WTC11 (cell line): Measurements from ENCODE around the gene ZNF302. TPM values are rescaled to one million over a fixed set of nuclear protein-coding genes. Genes with fewer than 3 reads are reported as not detected.

Source experiments
- ATAC-seq: fragments of 200-7000 bp; cut with Tn5 transposase; 2 replicates; pipeline ENCODE4 v1.10.0; 2021; ENCODE audit warnings: mild to moderate bottlenecking, moderate library complexity
- CTCF ChIA-PET: fragments of 300-600 bp; sonication (Branson Sonifier 250); formaldehyde crosslinking; loops from one replicate; lab custom pipeline; 2021; ENCODE audit warnings: antibody characterized with exemption; lab: Charles Lee
- POLR2A ChIA-PET: fragments of 350-600 bp; sonication (Branson Sonifier 250); formaldehyde crosslinking; loops from one replicate; lab custom pipeline; 2021; ENCODE audit warnings: antibody characterized with exemption; lab: Charles Lee
- DNase-seq: peaks from one replicate; pipeline ENCODE4 v3.0.0; 2021; ENCODE audit warnings: low spot score
- H3K27ac Mint-ChIP-seq: 2 replicates; pipeline ENCODE4 v1.8.0; 2021; ENCODE audit warnings: mixed read lengths
- H3K27me3 Mint-ChIP-seq: 2 replicates; pipeline ENCODE4 v1.8.0; 2021; ENCODE audit warnings: low read depth, mild to moderate bottlenecking, moderate library complexity, mixed read lengths
- H3K36me3 Mint-ChIP-seq: 2 replicates; pipeline ENCODE4 v1.8.0; 2021; ENCODE audit warnings: mixed read lengths
- H3K4me1 Mint-ChIP-seq: 2 replicates; pipeline ENCODE4 v1.8.0; 2022; ENCODE audit warnings: mixed read lengths
- H3K4me3 Mint-ChIP-seq: 2 replicates; pipeline ENCODE4 v1.8.0; 2021; ENCODE audit warnings: mild to moderate bottlenecking, moderate library complexity, mixed read lengths
- H3K9me3 Mint-ChIP-seq: 2 replicates; pipeline ENCODE4 v1.8.0; 2021; ENCODE audit warnings: mixed read lengths
- CREB1 ChIP-seq: sonication (generic); formaldehyde crosslinking; IDR thresholded peaks from 2 replicates; pipeline ENCODE4 v1.8.0; 2023; ENCODE audit warnings: mild to moderate bottlenecking, missing genetic modification reagents
- EMX1 ChIP-seq: fragments of 250-450 bp; sonication (Bioruptor Pico); IDR thresholded peaks from 2 replicates; pipeline ENCODE4 v1.8.0; 2021; ENCODE audit warnings: mild to moderate bottlenecking
- ESRRA ChIP-seq: sonication (generic); formaldehyde crosslinking; IDR thresholded peaks from 2 replicates; pipeline ENCODE4 v1.8.1; 2022; ENCODE audit warnings: mild to moderate bottlenecking, missing genetic modification reagents, borderline replicate concordance
- GABPB1 ChIP-seq: sonication (generic); formaldehyde crosslinking; IDR thresholded peaks from 2 replicates; pipeline ENCODE4 v1.8.1; 2023; ENCODE audit warnings: mild to moderate bottlenecking, missing genetic modification reagents
- GRHL2 ChIP-seq: fragments of 250-450 bp; sonication (Bioruptor Pico); IDR thresholded peaks from 2 replicates; pipeline ENCODE4 v1.8.0; 2022; ENCODE audit warnings: mild to moderate bottlenecking, moderate library complexity; ENCODE audit not compliant: insufficient replicate concordance, severe bottlenecking
- GTF2I ChIP-seq: fragments of 250-450 bp; sonication (Bioruptor Pico); conservative IDR thresholded peaks from 2 replicates; pipeline ENCODE4 v1.4.0; 2021; ENCODE audit warnings: mild to moderate bottlenecking
- KAT7 ChIP-seq: sonication (generic); formaldehyde crosslinking; IDR thresholded peaks from 2 replicates; pipeline ENCODE4 v1.8.1; 2023; ENCODE audit warnings: missing genetic modification reagents, mild to moderate bottlenecking, borderline replicate concordance
- NFYB ChIP-seq: sonication (generic); formaldehyde crosslinking; conservative IDR thresholded peaks from 2 replicates; pipeline ENCODE4 v1.8.0; 2022; ENCODE audit warnings: low read depth, missing genetic modification reagents
- NR2C2 ChIP-seq: sonication (generic); formaldehyde crosslinking; IDR thresholded peaks from 2 replicates; pipeline ENCODE4 v1.8.0; 2022; ENCODE audit warnings: mild to moderate bottlenecking, missing genetic modification reagents
- NR3C1 ChIP-seq: sonication (generic); formaldehyde crosslinking; conservative IDR thresholded peaks from 2 replicates; pipeline ENCODE4 v1.8.1; 2023; ENCODE audit warnings: low read depth, mild to moderate bottlenecking, missing genetic modification reagents
- OVOL2 ChIP-seq: fragments of 250-450 bp; sonication (Bioruptor Pico); IDR thresholded peaks from 2 replicates; pipeline ENCODE4 v1.9.0; 2021; ENCODE audit warnings: mild to moderate bottlenecking, borderline replicate concordance
- PRRX2 ChIP-seq: fragments of 250-450 bp; sonication (Bioruptor Pico); IDR thresholded peaks from 2 replicates; pipeline ENCODE4 v1.8.0; 2021; ENCODE audit warnings: mild to moderate bottlenecking
- SOX15 ChIP-seq: fragments of 250-450 bp; sonication (Bioruptor Pico); IDR thresholded peaks from 2 replicates; pipeline ENCODE4 v1.9.0; 2021; ENCODE audit warnings: mild to moderate bottlenecking
- TEAD1 ChIP-seq: sonication (generic); formaldehyde crosslinking; IDR thresholded peaks from 2 replicates; pipeline ENCODE4 v1.8.0; 2022; ENCODE audit warnings: mild to moderate bottlenecking, missing genetic modification reagents
- ZNF121 ChIP-seq: sonication (generic); formaldehyde crosslinking; IDR thresholded peaks from 2 replicates; pipeline ENCODE4 v1.8.0; 2023; ENCODE audit warnings: missing genetic modification reagents
- ZNF317 ChIP-seq: sonication (generic); formaldehyde crosslinking; IDR thresholded peaks from 2 replicates; pipeline ENCODE4 v1.8.1; 2023; ENCODE audit warnings: low read depth, mild to moderate bottlenecking, moderate library complexity, missing genetic modification reagents, borderline replicate concordance
- total RNA-seq: library from RNA; stranded (reverse); gene quantifications from 3 replicates; pipeline ENCODE4 v1.2.3, GENCODE V29; 2021
- TF ChIP-seq, protein P1 (sequence below): sonication (generic); formaldehyde crosslinking; IDR thresholded peaks from 2 replicates; pipeline ENCODE4 v1.8.0; 2022; ENCODE audit warnings: mild to moderate bottlenecking, missing genetic modification reagents
- TF ChIP-seq, protein P2 (sequence below): sonication (generic); formaldehyde crosslinking; conservative IDR thresholded peaks from 2 replicates; pipeline ENCODE4 v1.8.1; 2023; ENCODE audit warnings: mild to moderate bottlenecking, low read depth, missing genetic modification reagents, moderate library complexity
- TF ChIP-seq, protein P3 (sequence below): sonication (generic); formaldehyde crosslinking; conservative IDR thresholded peaks from 2 replicates; pipeline ENCODE4 v1.8.1; 2022; ENCODE audit warnings: mild to moderate bottlenecking, missing genetic modification reagents
- TF ChIP-seq, protein P4 (sequence below): sonication (generic); formaldehyde crosslinking; IDR thresholded peaks from 2 replicates; pipeline ENCODE4 v1.8.0; 2022; ENCODE audit warnings: mild to moderate bottlenecking, missing genetic modification reagents
- TF ChIP-seq, protein P5 (sequence below): fragments of 250-450 bp; sonication (Bioruptor Pico); IDR thresholded peaks from 2 replicates; pipeline ENCODE4 v2.1.2; 2022; ENCODE audit warnings: mild to moderate bottlenecking, moderate library complexity
- TF ChIP-seq, protein P6 (sequence below): fragments of 250-450 bp; sonication (Bioruptor Pico); IDR thresholded peaks from 2 replicates; pipeline ENCODE4 v1.9.0; 2021; ENCODE audit warnings: mild to moderate bottlenecking
- TF ChIP-seq, protein P7 (sequence below): sonication (generic); formaldehyde crosslinking; IDR thresholded peaks from 2 replicates; pipeline ENCODE4 v1.8.1; 2022; ENCODE audit warnings: low read depth, mild to moderate bottlenecking, moderate library complexity, missing genetic modification reagents, borderline replicate concordance
- TF ChIP-seq, protein P8 (sequence below): fragments of 250-450 bp; sonication (Bioruptor Pico); conservative IDR thresholded peaks from 2 replicates; pipeline ENCODE4 v1.9.0; 2021; ENCODE audit warnings: mild to moderate bottlenecking

ZNF302 gene
- total RNA-seq, 1 experiment from 2014 or later, result 23.5 TPM

DNA sequence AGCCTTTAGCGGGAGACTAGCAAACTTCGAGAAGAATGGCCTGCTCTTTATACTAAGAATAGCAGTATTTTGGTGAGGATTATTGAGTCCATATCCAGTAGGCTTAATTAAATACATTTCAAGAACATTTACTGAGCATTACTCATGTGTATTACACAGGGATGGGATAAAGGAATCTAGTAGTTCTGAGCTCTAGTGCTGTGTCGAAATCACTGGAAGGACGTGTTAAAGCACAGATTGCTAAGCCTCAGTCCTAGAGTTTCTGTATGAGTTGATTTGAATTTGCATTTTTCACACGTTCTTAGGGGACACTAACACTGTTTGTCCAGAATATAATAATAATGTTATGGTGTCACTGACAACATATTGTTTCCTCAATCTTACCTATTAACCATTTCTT, 9.0 kb downstream of the ZNF302 start (continued):
- TF ChIP-seq, protein P1, sequence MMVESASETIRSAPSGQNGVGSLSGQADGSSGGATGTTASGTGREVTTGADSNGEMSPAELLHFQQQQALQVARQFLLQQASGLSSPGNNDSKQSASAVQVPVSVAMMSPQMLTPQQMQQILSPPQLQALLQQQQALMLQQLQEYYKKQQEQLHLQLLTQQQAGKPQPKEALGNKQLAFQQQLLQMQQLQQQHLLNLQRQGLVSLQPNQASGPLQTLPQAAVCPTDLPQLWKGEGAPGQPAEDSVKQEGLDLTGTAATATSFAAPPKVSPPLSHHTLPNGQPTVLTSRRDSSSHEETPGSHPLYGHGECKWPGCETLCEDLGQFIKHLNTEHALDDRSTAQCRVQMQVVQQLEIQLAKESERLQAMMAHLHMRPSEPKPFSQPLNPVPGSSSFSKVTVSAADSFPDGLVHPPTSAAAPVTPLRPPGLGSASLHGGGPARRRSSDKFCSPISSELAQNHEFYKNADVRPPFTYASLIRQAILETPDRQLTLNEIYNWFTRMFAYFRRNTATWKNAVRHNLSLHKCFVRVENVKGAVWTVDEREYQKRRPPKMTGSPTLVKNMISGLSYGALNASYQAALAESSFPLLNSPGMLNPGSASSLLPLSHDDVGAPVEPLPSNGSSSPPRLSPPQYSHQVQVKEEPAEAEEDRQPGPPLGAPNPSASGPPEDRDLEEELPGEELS (CRISPR knock-in tag), result no peak
- TF ChIP-seq, protein P2, sequence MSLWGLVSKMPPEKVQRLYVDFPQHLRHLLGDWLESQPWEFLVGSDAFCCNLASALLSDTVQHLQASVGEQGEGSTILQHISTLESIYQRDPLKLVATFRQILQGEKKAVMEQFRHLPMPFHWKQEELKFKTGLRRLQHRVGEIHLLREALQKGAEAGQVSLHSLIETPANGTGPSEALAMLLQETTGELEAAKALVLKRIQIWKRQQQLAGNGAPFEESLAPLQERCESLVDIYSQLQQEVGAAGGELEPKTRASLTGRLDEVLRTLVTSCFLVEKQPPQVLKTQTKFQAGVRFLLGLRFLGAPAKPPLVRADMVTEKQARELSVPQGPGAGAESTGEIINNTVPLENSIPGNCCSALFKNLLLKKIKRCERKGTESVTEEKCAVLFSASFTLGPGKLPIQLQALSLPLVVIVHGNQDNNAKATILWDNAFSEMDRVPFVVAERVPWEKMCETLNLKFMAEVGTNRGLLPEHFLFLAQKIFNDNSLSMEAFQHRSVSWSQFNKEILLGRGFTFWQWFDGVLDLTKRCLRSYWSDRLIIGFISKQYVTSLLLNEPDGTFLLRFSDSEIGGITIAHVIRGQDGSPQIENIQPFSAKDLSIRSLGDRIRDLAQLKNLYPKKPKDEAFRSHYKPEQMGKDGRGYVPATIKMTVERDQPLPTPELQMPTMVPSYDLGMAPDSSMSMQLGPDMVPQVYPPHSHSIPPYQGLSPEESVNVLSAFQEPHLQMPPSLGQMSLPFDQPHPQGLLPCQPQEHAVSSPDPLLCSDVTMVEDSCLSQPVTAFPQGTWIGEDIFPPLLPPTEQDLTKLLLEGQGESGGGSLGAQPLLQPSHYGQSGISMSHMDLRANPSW, result no peak
- TF ChIP-seq GRHL2 (no peak), NFYB (CRISPR knock-in tag) (no peak), SOX15 (CRISPR knock-in tag) (no peak), ESRRA (no peak), CREB1 (CRISPR knock-in tag) (no peak), ZNF121 (no peak), PRRX2 (CRISPR knock-in tag) (no peak), NR3C1 (CRISPR knock-in tag) (no peak)
- TF ChIP-seq, protein P3, sequence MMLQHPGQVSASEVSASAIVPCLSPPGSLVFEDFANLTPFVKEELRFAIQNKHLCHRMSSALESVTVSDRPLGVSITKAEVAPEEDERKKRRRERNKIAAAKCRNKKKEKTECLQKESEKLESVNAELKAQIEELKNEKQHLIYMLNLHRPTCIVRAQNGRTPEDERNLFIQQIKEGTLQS (CRISPR knock-in tag), result no peak

DNA sequence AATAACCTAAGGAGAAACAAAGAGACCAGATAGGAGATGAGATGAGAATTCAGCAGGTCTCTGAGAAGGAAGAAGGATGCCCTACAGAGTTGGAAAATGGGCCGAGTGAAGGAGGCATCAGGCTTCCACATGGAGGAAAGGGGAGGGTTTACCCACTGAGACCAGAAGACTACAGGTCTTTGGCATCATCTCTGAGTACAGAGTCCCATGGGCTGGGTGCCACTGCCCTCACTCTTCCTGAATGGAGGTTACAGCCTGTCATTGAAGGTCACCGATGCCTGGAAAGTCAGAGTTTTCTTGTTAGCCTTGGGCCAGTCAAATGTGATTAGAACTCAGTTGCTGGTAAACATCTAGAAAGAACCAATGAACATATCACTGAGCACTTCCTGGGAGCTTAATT, 9.9 kb downstream of the ZNF302 start:
- ChIA-PET POLR2A (no interaction called here), CTCF (no interaction called here)
- DNase-seq (no peak), ATAC-seq (no peak)
- Mint-ChIP-seq H3K4me1 (0 out of 2 replicates have a peak, but pooled peaks cover under 1% of the 10 kb centered on the region), H3K9me3 (peaks cover 35% of the 10 kb centered on the region), H3K4me3 (no peak overlapping the region), H3K27ac (no peak overlapping the region), H3K27me3 (peaks cover 7% of the 10 kb centered on the region), H3K36me3 (peaks cover 38% of the 10 kb centered on the region)
- TF ChIP-seq GRHL2 (no peak), EMX1 (CRISPR knock-in tag) (no peak), NFYB (CRISPR knock-in tag) (no peak), NR2C2 (no peak), TEAD1 (CRISPR knock-in tag) (no peak), KAT7 (no peak), GTF2I (CRISPR knock-in tag) (no peak), OVOL2 (CRISPR knock-in tag) (no peak), ZNF317 (no peak), GABPB1 (CRISPR knock-in tag) (no peak)
- TF ChIP-seq, protein P4, sequence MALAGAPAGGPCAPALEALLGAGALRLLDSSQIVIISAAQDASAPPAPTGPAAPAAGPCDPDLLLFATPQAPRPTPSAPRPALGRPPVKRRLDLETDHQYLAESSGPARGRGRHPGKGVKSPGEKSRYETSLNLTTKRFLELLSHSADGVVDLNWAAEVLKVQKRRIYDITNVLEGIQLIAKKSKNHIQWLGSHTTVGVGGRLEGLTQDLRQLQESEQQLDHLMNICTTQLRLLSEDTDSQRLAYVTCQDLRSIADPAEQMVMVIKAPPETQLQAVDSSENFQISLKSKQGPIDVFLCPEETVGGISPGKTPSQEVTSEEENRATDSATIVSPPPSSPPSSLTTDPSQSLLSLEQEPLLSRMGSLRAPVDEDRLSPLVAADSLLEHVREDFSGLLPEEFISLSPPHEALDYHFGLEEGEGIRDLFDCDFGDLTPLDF, result no peak
- TF ChIP-seq, protein P5, sequence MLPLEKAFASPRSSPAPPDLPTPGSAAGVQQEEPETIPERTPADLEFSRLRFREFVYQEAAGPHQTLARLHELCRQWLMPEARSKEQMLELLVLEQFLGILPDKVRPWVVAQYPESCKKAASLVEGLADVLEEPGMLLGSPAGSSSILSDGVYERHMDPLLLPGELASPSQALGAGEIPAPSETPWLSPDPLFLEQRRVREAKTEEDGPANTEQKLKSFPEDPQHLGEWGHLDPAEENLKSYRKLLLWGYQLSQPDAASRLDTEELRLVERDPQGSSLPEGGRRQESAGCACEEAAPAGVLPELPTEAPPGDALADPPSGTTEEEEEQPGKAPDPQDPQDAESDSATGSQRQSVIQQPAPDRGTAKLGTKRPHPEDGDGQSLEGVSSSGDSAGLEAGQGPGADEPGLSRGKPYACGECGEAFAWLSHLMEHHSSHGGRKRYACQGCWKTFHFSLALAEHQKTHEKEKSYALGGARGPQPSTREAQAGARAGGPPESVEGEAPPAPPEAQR (CRISPR knock-in tag), result no peak
- TF ChIP-seq, protein P6, sequence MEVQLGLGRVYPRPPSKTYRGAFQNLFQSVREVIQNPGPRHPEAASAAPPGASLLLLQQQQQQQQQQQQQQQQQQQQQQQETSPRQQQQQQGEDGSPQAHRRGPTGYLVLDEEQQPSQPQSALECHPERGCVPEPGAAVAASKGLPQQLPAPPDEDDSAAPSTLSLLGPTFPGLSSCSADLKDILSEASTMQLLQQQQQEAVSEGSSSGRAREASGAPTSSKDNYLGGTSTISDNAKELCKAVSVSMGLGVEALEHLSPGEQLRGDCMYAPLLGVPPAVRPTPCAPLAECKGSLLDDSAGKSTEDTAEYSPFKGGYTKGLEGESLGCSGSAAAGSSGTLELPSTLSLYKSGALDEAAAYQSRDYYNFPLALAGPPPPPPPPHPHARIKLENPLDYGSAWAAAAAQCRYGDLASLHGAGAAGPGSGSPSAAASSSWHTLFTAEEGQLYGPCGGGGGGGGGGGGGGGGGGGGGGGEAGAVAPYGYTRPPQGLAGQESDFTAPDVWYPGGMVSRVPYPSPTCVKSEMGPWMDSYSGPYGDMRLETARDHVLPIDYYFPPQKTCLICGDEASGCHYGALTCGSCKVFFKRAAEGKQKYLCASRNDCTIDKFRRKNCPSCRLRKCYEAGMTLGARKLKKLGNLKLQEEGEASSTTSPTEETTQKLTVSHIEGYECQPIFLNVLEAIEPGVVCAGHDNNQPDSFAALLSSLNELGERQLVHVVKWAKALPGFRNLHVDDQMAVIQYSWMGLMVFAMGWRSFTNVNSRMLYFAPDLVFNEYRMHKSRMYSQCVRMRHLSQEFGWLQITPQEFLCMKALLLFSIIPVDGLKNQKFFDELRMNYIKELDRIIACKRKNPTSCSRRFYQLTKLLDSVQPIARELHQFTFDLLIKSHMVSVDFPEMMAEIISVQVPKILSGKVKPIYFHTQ (CRISPR knock-in tag), result no peak
- TF ChIP-seq, protein P7, sequence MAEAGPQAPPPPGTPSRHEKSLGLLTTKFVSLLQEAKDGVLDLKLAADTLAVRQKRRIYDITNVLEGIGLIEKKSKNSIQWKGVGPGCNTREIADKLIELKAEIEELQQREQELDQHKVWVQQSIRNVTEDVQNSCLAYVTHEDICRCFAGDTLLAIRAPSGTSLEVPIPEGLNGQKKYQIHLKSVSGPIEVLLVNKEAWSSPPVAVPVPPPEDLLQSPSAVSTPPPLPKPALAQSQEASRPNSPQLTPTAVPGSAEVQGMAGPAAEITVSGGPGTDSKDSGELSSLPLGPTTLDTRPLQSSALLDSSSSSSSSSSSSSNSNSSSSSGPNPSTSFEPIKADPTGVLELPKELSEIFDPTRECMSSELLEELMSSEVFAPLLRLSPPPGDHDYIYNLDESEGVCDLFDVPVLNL (CRISPR knock-in tag), result no peak
- TF ChIP-seq, protein P8, sequence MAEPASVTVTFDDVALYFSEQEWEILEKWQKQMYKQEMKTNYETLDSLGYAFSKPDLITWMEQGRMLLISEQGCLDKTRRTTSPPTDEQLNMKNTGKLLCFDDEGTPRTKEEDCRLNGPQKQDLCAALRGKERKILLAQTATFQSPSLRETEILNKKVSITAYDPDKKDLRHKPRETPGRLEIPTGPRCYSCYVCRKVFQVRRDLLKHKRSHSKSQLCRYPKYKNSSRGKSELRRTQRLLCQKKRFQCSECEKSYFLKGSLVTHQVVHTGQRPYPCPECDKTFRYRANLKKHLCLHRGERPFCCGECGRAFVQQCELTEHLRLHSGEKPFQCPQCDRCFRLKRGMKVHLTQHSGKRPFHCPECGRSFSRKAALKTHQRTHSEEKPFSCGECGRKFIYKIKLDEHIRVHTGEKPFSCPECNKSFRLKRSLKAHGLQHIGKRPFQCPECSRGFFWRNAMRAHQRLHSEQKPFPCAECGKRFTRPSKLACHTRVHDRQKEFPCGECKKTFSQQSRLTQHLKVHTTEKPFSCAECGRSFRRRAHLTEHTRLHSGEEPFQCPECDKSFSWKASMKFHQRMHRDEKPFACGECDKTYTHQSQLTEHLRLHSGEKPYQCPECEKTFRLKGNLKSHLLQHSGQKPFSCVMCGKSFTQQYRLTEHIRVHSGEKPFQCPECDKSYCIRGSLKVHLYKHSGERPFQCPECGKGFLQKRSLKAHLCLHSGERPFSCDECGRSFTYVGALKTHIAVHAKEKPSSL (CRISPR knock-in tag), result no peak
